Ishikawa (cell line): Measurements from ENCODE around the gene SERBP1.

Experiments used
- CREB1 ChIP-seq: IDR thresholded peaks from 2 replicates; pipeline ENCODE4 v1.6.1; 2012; ENCODE audit warnings: low read depth
- EGR1 ChIP-seq: IDR thresholded peaks from 2 replicates; pipeline ENCODE4 v1.6.1; 2012
- EP300 ChIP-seq: IDR thresholded peaks from 2 replicates; pipeline ENCODE4 v1.6.1; 2012; ENCODE audit warnings: borderline replicate concordance
- FOXM1 ChIP-seq: IDR thresholded peaks from 2 replicates; pipeline ENCODE4 v1.6.1; 2012; ENCODE audit warnings: low read depth, borderline replicate concordance
- MAX ChIP-seq: IDR thresholded peaks from 2 replicates; pipeline ENCODE4 v1.6.1; 2012
- RAD21 ChIP-seq: IDR thresholded peaks from 2 replicates; pipeline ENCODE4 v1.6.1; 2012; ENCODE audit warnings: low read depth
- REST ChIP-seq: IDR thresholded peaks from 2 replicates; pipeline ENCODE4 v1.6.1; 2012; ENCODE audit warnings: low read depth, mild to moderate bottlenecking
- TCF12 ChIP-seq: IDR thresholded peaks from 2 replicates; pipeline ENCODE4 v1.6.1; 2012; ENCODE audit warnings: low read depth
- YY1 ChIP-seq: IDR thresholded peaks from 2 replicates; pipeline ENCODE4 v1.6.1; 2012; ENCODE audit warnings: low read depth
- ZBTB7A ChIP-seq: IDR thresholded peaks from 2 replicates; pipeline ENCODE4 v1.6.1; 2012; ENCODE audit warnings: low read depth

GRCh38 chr1:67460676-67461500, 30.7 kb upstream of the SERBP1 start:
- TF ChIP-seq MAX (no peak), TCF12 (no peak), RAD21 (no peak), FOXM1 (no peak), ZBTB7A (no peak), REST (no peak), CREB1 (no peak), EP300 (no peak), YY1 (no peak), EGR1 (no peak)
